GM19240 (cell line): Measurements from ENCODE around the gene L1CAM.

Source experiments
- DNase-seq: peaks from one replicate; pipeline ENCODE4 v3.0.0; 2011; ENCODE audit warnings: low spot score; ENCODE audit not compliant: insufficient read length

The L1CAM gene

DNA sequence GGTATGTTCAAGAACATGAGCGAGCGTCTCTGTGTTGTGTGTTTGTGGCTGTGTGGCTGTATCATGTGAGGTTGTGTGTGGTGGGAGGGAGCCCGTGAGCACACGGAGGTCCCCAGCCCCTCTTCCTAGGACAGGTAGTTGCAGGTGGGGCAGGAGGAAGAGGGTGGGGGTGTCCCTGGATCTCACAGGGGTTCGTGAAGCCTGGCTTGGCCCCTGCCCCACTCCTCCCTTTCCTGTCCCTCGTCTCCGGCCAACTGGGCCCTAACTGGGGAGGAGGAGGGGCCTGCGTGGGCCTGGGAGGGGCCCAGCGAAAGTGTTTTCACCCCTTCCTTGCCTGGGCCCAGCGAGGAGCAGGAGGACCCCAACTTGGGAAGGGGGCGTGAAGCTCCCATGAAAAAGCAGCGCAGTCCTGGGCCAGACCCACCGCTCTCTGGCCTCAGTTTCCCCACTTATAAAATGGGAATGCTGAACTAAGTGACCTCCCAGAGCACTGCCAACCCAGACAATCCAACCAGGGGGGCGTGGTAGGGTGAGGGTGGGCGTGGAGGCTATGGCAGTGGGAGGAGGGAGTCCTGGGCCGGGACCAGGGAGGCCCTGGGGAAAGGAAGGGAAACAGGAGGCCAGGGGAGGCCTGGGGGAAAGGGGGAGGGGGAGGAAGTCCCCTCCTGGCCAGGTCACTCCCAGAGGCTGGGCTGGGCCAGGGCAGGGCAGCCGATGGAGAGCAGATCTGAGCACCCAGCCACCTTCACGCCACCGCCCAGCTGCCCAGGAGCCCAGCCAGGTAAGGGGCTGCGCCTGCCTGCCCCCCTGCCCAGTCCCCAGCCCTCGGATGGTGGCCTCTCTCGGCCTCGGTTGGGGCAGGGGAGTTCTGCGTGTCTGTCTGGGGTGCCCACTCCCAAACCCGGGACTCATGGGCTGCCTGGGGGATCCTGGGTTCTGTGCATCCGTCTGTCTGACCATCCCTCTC lies 18.3 kb upstream of the L1CAM start, which contains the start of gene AVPR2:
TSS of gene AVPR2 (plus strand) at position 683 of the 967 bp plus-strand sequence. CDS start 473 bp downstream, outside the sequence.
- no peak for DNase-seq

DNA sequence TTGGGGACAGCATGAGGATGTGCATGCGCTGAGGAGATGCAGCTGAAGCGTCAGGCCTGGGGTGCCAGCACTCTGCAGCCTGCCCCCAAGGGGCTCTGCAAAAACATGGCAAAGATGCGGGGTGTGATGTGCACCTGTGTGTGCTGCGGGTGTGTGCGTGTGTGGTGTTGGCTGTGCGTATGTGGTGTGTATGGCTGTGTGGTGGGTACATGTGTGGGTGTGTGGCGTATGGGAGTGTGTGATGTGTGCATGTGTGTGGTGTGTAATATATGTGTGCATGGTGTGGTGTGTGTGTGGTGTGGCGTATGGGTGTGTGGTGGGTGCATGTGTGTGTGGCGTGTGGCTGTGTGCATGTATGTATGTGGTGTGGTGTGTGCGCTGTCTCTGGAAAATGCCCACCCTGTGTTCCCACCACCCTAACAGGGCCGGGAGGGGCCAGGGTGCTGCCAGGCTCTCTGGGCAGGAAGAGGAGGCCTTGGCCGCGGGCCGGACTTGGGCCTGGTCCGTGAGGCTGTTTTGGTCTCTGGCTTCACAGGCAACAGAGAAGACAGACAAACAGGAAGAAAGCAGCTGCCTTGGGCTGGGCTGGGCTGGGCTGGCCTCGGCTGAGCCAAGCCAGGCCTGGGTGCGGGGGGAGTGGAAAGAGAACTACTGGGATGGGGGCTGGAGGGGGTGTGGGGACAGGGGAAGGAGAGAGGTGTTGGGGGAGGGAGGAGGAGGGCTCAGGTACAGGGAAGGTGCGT lies 17.4 kb upstream of the L1CAM start:
- DNase-seq, result no peak

DNA sequence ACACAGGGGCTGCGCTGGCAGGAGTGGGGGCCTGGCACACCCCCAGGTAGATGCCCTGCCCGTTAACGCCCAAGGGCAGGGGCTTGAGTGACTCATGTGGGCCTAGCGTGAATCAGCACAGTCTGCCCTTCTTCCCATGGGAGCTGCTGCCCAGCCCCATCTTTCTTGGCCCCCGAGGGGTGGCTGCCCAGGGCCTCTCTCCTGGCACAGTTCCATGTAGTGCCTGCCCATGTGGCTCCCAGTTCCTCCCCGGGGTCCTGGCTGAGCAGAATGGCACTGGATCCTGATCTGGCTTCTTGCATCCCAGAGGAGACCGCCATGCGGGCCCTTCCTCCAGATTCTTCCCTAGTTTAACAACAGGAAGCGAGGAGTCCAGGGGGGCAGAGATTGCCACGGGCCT lies 16.4 kb upstream of the L1CAM start:
- DNase-seq, result no peak

DNA sequence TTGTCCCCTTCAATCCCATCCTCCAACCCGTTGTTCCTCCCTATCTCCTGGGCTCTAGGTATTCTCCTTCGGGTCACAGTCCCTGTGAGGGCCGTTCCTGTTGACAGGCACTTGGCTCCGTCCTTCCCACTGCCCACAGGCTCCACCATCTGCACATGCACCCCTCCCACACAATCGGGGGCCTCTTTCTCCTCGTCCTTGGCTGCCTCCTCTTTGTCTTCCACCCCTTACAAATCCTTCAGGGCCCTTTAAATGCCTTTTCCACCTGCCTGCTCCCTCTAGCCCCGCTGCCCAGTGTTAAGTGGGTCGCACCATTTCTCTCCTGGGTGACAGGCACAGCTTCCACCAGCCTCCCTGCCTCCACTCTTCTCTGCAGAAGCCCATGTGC lies 15.8 kb upstream of the L1CAM start:
- no peak for DNase-seq

DNA sequence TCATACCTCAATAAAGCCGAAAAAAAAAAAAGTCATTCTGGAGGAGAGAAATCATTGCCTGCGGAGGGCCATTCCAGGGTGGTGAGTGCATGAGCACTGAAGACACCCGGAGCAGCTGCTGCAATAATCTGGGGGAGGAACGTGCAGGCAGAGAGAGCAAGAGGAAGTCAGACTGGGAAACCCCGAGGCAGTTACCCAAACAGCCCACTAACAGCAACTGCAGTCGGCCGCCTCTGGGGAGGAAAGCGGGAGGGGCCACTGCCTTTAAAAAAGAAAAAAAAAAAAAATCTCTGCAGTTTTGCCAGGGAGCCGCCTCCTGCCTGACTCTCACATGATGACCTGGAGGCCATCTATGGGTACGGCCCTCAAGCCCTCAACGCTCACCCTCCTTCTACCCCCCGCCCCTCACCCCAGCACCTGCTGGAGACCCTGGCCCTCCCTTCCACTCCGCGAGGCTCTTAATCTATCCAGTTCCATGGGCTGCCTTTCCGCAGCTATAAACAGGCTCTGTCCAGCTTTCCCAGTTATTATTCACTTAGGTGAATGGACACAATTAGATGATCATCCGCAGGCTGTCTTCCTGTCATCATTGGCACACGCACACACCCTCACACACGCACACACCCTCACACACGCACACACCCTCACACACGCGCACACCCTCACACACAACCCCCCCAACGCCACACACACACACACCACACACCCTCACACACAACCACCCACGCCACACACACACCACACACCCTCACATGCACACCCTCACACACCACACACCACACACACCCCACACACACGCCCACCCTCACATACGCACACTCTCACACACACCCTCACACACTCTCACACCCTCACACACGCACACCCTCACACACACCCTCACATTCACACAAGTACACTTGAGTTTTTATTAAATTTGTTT lies 15.1 kb upstream of the L1CAM start:
- peak; percentile 88 for DNase-seq

DNA sequence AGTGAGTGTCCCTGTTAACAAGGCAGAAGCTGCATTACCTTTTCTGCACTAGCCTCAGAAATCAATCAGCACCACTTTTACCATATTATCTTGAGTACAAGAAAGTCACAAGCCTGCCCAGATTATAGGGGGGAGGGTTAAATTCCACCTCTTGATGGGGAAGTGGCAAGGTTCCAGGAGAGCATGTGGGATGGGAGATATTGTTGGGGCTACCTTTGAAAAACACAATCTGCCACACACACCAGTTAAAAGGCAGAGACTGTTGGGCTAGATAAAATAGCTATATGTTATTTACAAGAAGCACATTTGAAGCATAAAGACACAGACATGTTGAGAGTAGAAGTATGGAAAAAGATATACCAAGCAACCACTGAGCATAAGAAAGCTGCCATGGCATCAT lies 11.9 kb upstream of the L1CAM start:
- DNase-seq, result no peak

DNA sequence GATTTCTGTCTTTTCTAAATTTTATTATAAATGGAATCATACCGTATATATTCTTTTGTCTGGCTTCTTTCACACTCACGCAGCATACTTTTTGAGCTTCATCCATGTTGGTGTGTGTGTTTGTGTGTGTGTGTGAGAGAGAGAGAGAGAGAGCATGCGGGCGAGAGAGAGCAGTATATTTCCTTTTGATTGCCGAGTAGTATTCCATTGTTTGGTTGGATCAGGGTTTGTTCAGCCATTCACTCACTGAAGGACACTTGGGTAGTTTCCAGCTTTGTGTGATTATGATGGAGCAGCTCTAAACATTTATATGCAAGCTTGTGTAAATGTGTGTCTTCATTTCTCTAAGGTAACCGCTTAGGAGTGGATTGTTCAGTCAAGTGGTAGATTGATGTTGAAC lies 3.1 kb upstream of the L1CAM start:
- no peak for DNase-seq

DNA sequence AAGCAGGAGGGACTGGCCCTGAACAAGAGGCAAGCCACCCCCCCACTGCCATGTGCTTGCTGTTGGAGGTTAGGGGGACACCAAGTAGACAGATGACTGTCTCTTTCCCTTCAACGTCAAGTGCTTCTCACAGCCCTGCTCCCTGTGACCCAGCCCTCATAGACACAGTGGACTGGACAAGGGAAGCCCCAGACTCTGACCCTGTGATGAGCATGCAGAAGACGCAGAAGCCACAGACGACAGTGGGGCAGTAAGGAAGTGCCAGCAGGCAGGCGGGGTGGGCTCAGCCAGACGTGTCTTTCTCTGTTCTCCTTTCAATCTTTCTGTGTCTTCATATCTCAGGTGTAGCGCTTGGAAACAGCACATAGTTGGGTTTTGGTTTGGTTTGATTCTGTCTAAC lies 2.4 kb upstream of the L1CAM start:
- no peak for DNase-seq

DNA sequence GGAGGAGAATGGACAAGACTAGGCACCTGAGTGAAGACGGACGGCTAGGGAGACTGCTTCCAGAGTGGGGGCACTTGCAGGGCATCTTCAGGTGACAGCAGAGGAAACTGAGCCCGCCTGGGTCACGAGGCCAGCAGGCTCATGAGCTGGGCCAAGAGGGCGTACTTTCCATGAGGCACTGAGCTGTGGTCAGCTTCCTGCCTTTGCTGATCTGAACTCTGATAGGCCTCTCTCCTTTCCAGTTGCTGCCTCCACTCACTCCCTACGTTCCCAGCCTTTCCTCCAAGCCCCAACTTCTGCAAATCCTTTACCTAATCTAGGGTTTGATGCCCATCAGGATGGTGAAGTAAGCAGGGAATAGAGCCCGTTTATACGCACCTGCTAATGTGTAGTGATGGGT lies 1.4 kb upstream of the L1CAM start:
- DNase-seq, result no peak

DNA sequence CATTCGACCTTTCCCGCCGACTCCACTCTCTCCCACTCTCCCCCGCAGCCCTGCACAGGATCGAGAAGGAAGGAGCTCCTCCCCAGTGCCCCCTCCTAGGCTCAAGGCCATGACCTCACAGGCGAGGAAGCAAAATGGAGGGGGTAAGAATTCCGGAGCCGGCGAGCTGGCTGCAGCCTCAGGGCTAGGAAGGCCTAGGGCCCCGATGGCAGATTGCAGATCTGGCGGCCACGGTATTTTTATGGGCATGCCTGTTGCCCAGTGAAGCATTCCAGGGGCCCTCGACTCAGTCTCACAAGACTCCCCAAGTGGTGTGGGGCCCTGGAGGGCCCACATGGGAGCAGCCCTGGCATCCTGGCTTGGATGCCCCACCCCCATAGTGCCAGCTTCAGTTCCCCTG lies 942 bp upstream of the L1CAM start:
- DNase-seq, result no peak

DNA sequence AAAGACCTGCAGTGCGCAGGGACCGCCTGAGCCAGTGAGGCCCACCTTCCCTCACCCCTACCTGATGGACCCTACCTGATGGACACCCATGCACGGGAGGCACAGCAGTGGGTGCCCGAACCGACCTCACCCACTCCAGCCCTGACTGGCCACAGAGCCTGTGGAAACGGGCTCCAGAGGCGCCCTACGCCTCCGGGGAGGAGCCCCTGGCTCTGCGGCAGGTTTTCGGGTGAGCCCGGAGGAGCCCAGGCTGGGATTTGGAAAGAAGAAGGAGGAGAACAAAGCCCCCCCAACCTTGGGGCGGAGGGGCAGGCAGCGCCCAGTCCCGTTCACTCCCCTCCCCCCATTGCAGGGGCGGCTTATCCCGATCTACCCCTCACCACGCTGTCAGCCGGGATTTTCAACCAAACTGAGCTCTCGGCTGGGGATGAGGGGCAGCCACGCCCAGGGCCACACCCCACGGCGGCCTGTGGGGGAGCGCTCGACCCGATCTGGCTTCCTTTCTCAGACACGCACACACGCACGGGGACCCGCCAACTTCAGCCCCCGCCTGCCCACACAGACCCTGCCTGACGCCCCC lies 675 bp downstream of the L1CAM start:
- no peak for DNase-seq

DNA sequence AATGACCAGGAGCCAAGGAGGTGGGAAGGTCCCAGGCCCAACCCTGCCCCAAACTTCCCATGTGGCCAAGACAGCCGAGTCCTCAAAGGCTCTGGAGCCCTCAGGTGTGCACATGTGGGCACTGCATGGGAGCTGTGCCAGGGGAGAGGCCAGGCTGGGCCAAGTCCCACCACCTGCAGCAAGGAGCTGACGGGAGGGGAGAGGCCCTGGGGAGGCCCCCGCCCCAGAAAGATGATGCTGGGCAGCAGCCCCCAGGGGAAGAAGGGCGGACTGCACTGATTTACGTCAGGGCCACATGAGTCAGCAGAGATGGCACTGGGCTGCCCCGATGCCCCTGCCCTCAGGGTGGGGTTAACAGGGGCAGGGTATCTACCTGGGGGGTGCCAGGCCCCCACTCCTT lies 1.4 kb downstream of the L1CAM start:
- no peak for DNase-seq

DNA sequence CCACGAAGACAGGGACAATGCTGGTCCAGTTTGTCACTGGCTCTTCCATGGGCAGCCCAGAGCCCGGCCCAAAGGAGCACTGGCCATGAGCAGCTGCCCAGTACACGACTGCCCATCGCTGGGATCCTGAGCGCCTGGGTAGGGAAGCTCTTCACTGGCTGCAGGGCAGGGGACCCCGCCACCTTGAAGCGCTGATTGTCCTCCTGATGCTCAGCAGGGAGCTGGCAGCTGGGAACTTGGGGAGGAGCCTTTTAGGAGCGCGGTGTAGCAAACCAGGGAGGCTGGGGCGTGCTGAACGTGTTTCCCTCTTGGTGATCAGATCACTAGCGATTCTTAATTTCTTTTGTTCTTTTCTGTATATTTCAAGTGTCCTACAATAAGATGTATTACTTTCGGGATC lies 1.8 kb downstream of the L1CAM start:
- no peak for DNase-seq

DNA sequence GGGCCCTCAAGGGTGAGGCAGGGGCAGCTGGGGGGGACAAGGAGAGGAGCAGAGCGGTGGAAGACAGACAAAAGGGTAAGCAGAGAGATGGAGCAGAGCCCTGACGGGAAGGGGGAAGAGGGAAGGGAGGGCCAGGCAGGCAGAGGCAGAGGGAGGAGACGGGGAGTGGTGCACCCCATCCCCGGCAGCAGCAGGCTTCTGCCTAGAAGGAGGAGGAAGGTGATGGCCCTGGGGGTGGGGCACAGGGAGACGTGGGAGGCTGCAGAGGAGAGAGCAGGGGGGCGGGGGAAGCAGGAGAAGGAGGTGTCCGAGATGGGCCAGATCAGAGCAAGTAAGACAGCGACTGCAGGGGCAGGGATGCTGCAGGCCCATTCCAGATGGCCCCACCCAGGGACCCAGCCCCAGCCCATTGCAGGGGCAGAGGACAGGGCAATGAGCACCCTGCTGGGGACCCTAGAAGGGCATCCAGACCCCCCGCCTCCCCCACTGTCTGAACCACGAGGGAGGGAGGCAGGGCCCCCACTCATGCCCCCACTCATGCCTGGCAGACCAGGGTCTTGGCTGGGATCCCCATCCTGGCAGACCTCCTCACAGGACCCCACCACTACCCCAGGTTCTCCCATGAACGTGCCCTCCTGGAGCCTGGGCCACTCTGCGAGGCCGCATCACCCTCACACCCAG lies 2.7 kb downstream of the L1CAM start:
- DNase-seq, result no peak

DNA sequence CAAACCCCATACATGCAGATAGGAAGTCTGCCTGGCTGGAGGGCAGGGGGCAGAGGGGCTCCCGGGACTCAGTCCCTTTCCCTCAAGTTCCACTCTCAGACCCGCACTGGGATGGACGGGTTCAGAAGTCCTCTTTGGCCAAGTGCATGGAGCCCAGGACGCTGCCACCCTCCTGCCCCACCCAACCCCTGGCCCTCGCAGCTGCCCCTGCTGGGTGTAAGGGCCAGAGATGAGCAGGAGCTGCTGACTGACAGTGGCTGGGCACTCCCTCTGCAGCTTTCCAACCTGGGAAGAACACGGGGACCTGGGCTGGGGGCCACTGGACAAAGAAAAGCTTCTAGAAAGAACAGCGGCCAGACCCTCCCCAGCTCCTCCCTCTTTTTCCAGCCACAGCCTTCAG lies 3.4 kb downstream of the L1CAM start:
- DNase-seq, result no peak

DNA sequence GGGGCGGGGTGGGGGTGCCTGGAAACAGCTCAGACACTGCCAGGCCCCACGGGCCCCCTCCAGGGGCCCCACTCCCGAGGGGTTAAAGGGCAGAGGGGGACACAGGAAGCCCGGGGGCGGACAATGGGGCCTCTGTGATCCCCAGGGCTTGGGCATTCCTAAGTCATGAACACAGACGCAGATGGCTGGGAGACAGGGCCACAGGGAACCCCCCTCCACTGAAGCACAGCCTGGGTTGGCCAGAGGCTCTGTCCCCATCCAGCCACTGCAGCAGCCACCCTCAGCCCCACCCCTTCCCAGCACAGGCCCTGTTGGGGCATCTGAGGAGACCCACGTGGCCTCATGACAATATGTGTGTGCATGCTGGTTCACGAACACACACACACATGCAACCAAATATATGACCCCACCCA lies 3.9 kb downstream of the L1CAM start:
- no peak for DNase-seq

DNA sequence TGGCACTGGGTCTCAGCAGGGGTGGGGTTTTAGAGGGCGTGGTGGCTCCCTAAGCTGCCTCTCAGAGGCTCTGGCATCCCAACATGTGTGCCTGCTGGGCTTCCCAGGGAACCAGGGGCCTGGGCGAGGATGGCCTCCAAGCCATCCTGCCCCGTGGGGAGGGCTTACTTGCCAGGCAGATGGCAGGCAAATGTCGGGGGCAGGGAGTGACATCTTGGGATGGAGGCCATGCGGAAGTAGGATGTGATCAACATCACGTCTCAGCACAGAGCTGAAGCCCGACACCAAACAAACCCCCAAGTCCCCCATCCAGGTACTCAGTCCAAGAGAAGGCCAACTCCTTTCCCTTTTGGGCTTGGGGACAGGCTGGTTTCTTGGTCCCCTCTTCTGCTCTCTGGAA lies 4.7 kb downstream of the L1CAM start:
- no peak for DNase-seq

DNA sequence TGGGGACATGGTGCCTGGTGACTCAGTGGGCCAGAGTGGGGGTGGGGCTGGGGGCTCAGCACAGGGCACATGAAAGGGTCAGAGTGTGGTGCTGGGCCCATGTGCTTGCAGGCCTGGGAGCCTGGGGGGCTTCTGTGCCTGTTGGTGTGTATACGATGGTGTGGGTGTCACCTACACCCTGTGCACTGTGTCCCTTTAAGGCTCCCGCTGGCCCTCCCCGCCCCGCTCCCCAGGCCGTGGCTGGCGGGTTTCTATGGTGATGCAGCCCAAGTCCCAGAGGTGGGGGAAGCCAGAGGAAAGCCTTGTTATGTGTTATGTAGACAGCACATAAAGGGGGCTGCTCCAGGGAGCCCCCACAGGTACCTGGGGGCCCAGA lies 5.5 kb downstream of the L1CAM start:
- no peak for DNase-seq

DNA sequence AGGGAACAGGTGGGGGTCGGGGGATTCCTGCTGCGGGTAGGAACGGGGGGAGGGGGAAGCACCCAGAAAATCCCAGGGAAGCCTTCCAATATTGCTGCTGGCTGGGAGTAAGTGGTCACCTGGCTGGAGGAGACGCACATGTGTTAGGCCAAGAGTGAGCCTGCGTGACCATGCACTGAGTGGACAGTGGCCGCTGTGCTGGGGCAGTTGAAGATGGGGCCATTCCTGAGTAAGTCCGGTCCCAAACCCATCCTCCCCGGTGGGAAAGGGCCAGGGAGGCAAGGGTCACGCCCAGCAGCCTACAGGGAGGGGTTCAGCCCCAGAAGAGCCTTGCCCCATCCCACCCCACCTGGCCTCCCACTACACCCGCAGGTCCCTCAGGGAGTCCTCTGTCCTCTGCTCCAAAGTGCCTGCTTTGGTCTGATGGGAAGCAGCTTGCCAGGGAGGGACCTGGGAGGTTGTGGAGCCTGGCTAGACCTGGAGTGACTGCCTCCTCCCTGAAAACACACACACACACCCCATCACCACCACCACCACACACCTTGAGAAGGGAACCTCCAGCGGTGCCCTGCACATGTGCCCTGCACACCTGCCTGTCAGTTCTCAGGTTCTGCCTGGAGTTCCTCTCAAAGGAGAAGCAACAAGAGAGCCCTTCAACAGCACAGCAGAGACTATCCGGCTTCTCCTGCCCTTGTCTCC lies 6.1 kb downstream of the L1CAM start:
- no peak for DNase-seq
